ENCODE measurements around the gene SCFD2. TPM values are rescaled to one million over a fixed set of nuclear protein-coding genes. Genes with fewer than 3 reads are reported as not detected.

Gene SCFD2
- total and polyA plus RNA-seq, 7 donors = 5.8 to 13.3 (median 11.2) TPM

DNA sequence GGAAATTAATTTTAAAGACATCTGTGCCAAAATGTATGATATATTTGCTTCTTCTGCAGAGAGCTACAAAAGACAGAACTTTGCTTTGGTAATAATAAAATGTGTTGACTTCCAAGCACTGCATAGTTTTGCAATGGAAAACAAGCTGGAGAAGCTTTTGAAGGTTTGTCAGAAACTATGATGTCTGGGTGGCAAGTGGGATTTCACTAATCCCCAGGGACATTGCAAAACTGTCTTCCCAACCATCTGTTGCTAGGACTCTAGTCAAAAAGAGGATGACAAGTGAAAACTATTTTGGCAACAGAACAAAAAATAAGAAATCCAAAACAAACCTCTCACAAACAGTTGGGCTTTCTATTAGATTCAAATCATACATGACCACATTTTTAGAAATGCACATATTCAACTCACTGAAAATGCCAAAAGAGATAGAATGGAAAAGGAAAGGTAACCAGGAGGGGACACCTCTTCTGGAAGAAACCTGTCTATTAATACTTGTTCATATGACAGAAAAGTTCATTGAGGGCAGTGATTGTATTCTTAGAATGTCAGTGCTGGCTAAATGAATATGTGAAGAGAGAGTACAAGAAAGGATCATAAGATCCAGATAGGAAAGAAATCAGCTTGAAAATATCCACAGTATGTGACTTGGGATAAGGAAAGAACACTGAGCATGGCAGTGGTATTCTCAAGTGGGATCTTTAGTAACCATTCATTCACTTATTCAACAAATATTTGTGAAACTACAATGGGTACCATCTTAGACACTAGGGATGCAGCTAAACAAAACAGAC is 275.7 kb downstream of the SCFD2 start:
- ATAC-seq = peak; percentile 25 to 80 (median 45)
- H3K27me3 ChIP-seq (ENCODE audit: insufficient read depth in 3 of 3, low read length in 2 of 3) = no peaks in the 10 kb centered on the region
- peaks cover 25% of the 10 kb centered on the region for H3K4me1 ChIP-seq
- no peak for DNase-seq
- no peak overlapping the region for H3K27ac ChIP-seq
- TF ChIP-seq, protein P1, sequence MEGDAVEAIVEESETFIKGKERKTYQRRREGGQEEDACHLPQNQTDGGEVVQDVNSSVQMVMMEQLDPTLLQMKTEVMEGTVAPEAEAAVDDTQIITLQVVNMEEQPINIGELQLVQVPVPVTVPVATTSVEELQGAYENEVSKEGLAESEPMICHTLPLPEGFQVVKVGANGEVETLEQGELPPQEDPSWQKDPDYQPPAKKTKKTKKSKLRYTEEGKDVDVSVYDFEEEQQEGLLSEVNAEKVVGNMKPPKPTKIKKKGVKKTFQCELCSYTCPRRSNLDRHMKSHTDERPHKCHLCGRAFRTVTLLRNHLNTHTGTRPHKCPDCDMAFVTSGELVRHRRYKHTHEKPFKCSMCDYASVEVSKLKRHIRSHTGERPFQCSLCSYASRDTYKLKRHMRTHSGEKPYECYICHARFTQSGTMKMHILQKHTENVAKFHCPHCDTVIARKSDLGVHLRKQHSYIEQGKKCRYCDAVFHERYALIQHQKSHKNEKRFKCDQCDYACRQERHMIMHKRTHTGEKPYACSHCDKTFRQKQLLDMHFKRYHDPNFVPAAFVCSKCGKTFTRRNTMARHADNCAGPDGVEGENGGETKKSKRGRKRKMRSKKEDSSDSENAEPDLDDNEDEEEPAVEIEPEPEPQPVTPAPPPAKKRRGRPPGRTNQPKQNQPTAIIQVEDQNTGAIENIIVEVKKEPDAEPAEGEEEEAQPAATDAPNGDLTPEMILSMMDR (IDR thresholded peaks at IDR 0.05) = no peak
- no peak overlapping the region for H3K4me3 ChIP-seq
- no peaks in the 10 kb centered on the region for H3K36me3 ChIP-seq (ENCODE audit: insufficient read depth in 1 of 2, low read depth in 1 of 2)
- H3K9me3 ChIP-seq = peaks cover 14% of the 10 kb centered on the region
- intact Hi-C loops (cut with DNase I) = no loop called here

DNA sequence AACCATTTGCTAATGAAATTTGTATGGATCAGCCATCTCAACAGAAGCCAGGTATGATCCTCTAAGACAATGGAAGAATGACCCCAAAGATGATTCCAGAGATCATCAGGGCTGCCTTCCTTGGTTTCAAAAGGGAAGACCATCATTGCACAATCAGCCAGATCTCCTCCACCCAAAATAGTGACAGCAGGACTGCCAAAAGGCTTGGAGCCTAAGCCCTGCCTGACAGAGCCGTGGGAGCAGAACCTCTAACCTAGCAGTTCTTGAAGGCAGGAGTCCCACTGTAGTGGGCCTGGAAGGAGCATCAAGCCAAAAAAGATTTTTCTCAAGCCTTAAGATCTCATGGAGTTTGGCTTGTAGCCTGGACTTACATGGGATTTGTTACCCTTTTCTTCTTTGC is 277.7 kb downstream of the SCFD2 start:
- Histone ChIP-seq H3K4me1 (peaks cover 25% of the 10 kb centered on the region), H3K36me3 (ENCODE audit: insufficient read depth in 1 of 2, low read depth in 1 of 2) (no peaks in the 10 kb centered on the region), H3K9me3 (peaks cover 21% of the 10 kb centered on the region), H3K27me3 (ENCODE audit: insufficient read depth in 3 of 3, low read length in 2 of 3) (no peaks in the 10 kb centered on the region), H3K27ac (no peak overlapping the region), H3K4me3 (no peak overlapping the region)
- TF ChIP-seq, protein P1 (IDR thresholded peaks at IDR 0.05) = no peak
- WGBS, 3 donors = 0 to 47% (median 26%) methylated on average over 1 of the region's 1 CpG
- DNase-seq (peak in 1 of 2 donors; percentile 58), ATAC-seq (peak in 2 of 4 donors; percentile 61 to 67)
- intact Hi-C loops (cut with DNase I) = no loop called here

DNA sequence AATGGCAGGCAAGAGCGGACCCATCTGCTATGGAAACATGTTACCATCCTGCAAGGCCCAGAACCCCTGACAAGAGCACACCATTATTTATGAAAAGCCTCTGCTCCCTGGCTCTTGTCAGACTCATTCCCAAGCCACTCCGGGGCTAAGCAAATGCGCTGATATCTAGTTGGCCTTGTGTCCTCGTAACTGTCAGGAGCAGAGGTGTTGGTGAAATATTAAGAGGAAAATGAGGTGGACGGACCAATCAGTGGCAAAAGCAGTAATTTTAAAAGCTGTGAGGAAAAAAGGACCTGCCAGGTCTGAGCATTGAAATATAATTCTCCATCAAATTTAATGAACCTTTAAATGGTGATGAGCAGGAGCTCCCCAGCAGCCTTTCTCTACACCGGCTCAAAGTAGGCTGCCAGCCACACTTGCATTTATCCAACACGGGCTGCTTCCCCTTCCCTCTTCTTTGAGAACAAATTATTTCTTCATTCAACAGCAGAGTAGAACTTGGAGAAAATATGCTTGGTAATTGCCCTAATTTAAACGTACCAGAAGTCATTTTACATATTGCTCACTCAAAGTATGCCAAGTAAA is 289.4 kb downstream of the SCFD2 start:
- intact Hi-C loops (cut with DNase I) = no loop called here
- H3K9me3 ChIP-seq = no peaks in the 10 kb centered on the region
- TF ChIP-seq, protein P1 (IDR thresholded peaks at IDR 0.05) = no peak
- no peak for ATAC-seq
- H3K4me3 ChIP-seq = no peak overlapping the region
- H3K4me1 ChIP-seq = no peaks in the 10 kb centered on the region
- no peak for DNase-seq
- H3K27me3 ChIP-seq (ENCODE audit: insufficient read depth in 3 of 3, low read length in 2 of 3) = no peaks in the 10 kb centered on the region
- no peak overlapping the region for H3K27ac ChIP-seq
- WGBS, 3 donors = 90 to 91% (median 91%) methylated on average over 8 of the region's 8 CpGs
- H3K36me3 ChIP-seq (ENCODE audit: insufficient read depth in 1 of 2, low read depth in 1 of 2) = no peaks in the 10 kb centered on the region

DNA sequence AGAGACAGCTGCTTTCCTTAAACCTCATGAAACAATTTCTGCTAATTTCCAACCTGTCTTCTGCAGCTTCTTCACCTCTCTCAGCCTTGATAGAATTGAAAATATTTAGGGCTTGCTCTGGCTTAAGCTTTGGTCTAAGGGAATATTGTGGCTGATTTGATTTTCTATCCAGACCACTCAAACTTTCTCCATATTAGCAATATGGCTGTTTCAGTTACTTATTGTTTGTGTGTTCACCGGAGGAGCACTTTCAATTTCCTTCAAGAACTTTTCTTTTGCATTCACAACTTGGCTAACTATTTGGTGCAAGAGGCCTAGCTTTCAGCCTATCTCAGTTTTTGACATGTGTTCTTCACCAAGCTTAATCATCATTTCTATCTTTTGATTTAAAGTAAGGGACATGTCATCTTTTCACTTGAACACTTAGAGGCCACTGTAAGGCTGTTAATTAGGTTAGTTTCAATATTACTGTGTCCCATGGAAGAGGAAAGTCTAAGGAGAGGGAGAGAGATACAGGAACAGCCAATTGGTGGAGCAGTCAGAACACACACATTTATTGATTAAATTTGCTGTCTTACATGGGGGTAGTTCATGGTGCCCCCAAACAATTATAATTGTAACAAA is 290.6 kb downstream of the SCFD2 start:
- H3K36me3 ChIP-seq (ENCODE audit: insufficient read depth in 1 of 2, low read depth in 1 of 2) = no peaks in the 10 kb centered on the region
- intact Hi-C loops (cut with DNase I) = no loop called here
- H3K27ac ChIP-seq = no peak overlapping the region
- ATAC-seq (no peak), DNase-seq (no peak)
- H3K4me3 ChIP-seq = no peak overlapping the region
- H3K27me3 ChIP-seq (ENCODE audit: insufficient read depth in 3 of 3, low read length in 2 of 3) = no peaks in the 10 kb centered on the region
- TF ChIP-seq, protein P1 (IDR thresholded peaks at IDR 0.05) = no peak
- no peaks in the 10 kb centered on the region for H3K4me1 ChIP-seq
- WGBS, 3 donors = 95 to 100% (median 97%) methylated on average over 1 of the region's 1 CpG
- H3K9me3 ChIP-seq = no peaks in the 10 kb centered on the region
